Measurements from ENCODE around the gene MRPL21. TPM values are rescaled to one million over a fixed set of nuclear protein-coding genes. Genes with fewer than 3 reads are reported as not detected.

Gene MRPL21
- total and polyA plus RNA-seq, 2 of the 13 experiments (the other 11 are each of a cell fraction or from before 2014, with no cell fraction given), result 61.5 to 100 TPM

DNA sequence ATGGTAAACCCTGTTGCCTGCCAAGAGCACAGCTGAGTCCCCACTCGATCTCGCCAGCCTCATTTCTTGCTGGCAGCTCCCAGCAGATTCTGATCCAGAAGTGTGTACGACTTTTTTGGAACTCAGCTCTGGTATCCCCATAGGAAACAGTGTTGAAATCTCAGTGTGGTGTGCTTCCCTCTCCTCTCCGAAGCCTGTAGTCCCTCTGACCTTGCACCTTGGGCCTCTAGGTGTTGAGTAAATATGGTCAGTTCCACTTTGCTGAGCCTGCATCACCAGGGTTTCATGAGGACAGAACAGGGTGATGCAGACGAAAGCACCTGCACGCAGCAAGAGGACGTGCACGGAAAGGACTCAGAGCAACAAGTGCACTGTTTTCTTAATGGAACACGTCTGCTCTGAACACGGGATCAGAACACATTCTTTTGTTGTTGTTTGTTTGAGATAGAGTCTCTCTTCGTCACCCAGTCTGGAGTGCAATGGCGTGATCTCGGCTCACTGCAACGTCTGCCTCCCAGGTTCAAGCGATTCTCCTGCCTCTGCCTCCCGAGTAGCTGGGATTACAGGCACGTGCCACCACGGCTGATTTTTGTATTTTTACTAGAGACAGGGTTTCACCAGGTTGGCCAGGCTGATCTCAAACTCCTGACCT lies 58.2 kb downstream of the MRPL21 start (continued):
- TF ChIP-seq, protein P1, sequence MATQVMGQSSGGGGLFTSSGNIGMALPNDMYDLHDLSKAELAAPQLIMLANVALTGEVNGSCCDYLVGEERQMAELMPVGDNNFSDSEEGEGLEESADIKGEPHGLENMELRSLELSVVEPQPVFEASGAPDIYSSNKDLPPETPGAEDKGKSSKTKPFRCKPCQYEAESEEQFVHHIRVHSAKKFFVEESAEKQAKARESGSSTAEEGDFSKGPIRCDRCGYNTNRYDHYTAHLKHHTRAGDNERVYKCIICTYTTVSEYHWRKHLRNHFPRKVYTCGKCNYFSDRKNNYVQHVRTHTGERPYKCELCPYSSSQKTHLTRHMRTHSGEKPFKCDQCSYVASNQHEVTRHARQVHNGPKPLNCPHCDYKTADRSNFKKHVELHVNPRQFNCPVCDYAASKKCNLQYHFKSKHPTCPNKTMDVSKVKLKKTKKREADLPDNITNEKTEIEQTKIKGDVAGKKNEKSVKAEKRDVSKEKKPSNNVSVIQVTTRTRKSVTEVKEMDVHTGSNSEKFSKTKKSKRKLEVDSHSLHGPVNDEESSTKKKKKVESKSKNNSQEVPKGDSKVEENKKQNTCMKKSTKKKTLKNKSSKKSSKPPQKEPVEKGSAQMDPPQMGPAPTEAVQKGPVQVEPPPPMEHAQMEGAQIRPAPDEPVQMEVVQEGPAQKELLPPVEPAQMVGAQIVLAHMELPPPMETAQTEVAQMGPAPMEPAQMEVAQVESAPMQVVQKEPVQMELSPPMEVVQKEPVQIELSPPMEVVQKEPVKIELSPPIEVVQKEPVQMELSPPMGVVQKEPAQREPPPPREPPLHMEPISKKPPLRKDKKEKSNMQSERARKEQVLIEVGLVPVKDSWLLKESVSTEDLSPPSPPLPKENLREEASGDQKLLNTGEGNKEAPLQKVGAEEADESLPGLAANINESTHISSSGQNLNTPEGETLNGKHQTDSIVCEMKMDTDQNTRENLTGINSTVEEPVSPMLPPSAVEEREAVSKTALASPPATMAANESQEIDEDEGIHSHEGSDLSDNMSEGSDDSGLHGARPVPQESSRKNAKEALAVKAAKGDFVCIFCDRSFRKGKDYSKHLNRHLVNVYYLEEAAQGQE (IDR thresholded peaks at IDR 0.05; ENCODE audit: borderline replicate concordance in 1 of 2, low read depth in 1 of 2, low read length in 2 of 2), result peak in 1 of 2 experiments; percentile 54; a peak in 1 of 4 replicates
- TF ChIP-seq ZNF629 (CRISPR knock-in tag; conservative IDR thresholded peaks at IDR 0.05), result peak; percentile 46; the same call in 1 of the 2 replicates
- peak; percentile 81; the same call in 2 of the 3 replicates for TF ChIP-seq MXI1 (IDR thresholded peaks at IDR 0.05; ENCODE audit: borderline replicate concordance, low read depth, low read length)
- no peak for TF ChIP-seq ZNF382 (CRISPR knock-in tag; IDR thresholded peaks at IDR 0.05; ENCODE audit: borderline replicate concordance)
- peak; percentile 92 for TF ChIP-seq ZNF253 (CRISPR knock-in tag; IDR thresholded peaks at IDR 0.05; ENCODE audit: borderline replicate concordance)
- no peak for TF ChIP-seq ZNF296 (CRISPR knock-in tag; conservative IDR thresholded peaks at IDR 0.05)
- no peak for TF ChIP-seq ZNF703 (CRISPR knock-in tag; IDR thresholded peaks at IDR 0.05; ENCODE audit: borderline replicate concordance)
- peak; percentile 86 for TF ChIP-seq JUN (CRISPR knock-in tag; IDR thresholded peaks at IDR 0.05)
- peak; percentile 39; the same call in 1 of the 2 replicates for TF ChIP-seq DR1 (CRISPR knock-in tag; IDR thresholded peaks at IDR 0.05)
- TF ChIP-seq ZNF484 (CRISPR knock-in tag; IDR thresholded peaks at IDR 0.05; ENCODE audit: borderline replicate concordance, low read depth), result no peak
- TF ChIP-seq, protein P2, sequence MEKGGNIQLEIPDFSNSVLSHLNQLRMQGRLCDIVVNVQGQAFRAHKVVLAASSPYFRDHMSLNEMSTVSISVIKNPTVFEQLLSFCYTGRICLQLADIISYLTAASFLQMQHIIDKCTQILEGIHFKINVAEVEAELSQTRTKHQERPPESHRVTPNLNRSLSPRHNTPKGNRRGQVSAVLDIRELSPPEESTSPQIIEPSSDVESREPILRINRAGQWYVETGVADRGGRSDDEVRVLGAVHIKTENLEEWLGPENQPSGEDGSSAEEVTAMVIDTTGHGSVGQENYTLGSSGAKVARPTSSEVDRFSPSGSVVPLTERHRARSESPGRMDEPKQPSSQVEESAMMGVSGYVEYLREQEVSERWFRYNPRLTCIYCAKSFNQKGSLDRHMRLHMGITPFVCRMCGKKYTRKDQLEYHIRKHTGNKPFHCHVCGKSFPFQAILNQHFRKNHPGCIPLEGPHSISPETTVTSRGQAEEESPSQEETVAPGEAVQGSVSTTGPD (CRISPR knock-in tag; IDR thresholded peaks at IDR 0.05), result no peak
- peak; percentile 61; the same call in 1 of the 2 replicates for TF ChIP-seq SNAI1 (CRISPR knock-in tag; IDR thresholded peaks at IDR 0.05; ENCODE audit: borderline replicate concordance)
- TF ChIP-seq RNF2 (conservative IDR thresholded peaks at IDR 0.05; ENCODE audit: low read depth), result 0 out of 2 replicates have a peak, but pooled peaks have one; percentile 12
- no peak for TF ChIP-seq ZIK1 (CRISPR knock-in tag; IDR thresholded peaks at IDR 0.05; ENCODE audit: borderline replicate concordance, low read depth)
- TF ChIP-seq RARA (CRISPR knock-in tag; IDR thresholded peaks at IDR 0.05), result peak; percentile 98
- TF ChIP-seq, protein P3, sequence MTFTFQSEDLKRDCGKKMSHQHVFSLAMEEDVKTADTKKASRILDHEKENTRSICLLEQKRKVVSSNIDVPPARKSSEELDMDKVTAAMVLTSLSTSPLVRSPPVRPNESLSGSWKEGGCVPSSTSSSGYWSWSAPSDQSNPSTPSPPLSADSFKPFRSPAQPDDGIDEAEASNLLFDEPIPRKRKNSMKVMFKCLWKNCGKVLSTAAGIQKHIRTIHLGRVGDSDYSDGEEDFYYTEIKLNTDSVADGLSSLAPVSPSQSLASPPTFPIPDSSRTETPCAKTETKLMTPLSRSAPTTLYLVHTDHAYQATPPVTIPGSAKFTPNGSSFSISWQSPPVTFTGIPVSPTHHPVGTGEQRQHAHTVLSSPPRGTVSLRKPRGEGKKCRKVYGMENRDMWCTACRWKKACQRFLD (CRISPR knock-in tag; IDR thresholded peaks at IDR 0.05; ENCODE audit: borderline replicate concordance), result no peak
- TF ChIP-seq MIXL1 (CRISPR knock-in tag; IDR thresholded peaks at IDR 0.05), result peak; percentile 83
- TF ChIP-seq, protein P4, sequence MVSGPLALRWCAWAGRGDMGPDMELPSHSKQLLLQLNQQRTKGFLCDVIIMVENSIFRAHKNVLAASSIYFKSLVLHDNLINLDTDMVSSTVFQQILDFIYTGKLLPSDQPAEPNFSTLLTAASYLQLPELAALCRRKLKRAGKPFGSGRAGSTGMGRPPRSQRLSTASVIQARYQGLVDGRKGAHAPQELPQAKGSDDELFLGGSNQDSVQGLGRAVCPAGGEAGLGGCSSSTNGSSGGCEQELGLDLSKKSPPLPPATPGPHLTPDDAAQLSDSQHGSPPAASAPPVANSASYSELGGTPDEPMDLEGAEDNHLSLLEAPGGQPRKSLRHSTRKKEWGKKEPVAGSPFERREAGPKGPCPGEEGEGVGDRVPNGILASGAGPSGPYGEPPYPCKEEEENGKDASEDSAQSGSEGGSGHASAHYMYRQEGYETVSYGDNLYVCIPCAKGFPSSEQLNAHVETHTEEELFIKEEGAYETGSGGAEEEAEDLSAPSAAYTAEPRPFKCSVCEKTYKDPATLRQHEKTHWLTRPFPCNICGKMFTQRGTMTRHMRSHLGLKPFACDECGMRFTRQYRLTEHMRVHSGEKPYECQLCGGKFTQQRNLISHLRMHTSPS (CRISPR knock-in tag; IDR thresholded peaks at IDR 0.05; ENCODE audit: low read depth), result peak; percentile 35; the same call in 1 of the 2 replicates
- TF ChIP-seq EP300 (IDR thresholded peaks at IDR 0.05; ENCODE audit: low read depth in 2 of 2, low read length in 2 of 2), result peak; percentile 89 to 93
- TF ChIP-seq EP300 (CRISPR knock-in tag; IDR thresholded peaks at IDR 0.05; ENCODE audit: borderline replicate concordance), result peak; percentile 92
- no peak for TF ChIP-seq ZNF660 (CRISPR knock-in tag; IDR thresholded peaks at IDR 0.05; ENCODE audit: borderline replicate concordance, low read depth)

Measured in HepG2 (cell line).